ENCODE data around the gene RBBP9.
"Not testable (repeated sequence)": the region's sequence is repeated elsewhere in the genome, so short reads cannot be mapped to it uniquely, and the experiment has no call there.

RBBP9 gene

GRCh38 chr20:18496740-18497592, at the start of gene RBBP9:
Gene RBBP9, minus strand, starts transcription at chr20:18497225. Its CDS starts 58 bp downstream, at chr20:18497167.
- DNase-seq, result peak; percentile 93

GRCh38 chr20:18545566-18545965, 48.5 kb upstream of the RBBP9 start:
- no peak for DNase-seq

- no peak for DNase-seq
Observed at GRCh38 chr20:18543932-18544331, 46.9 kb upstream of the RBBP9 start.

GRCh38 chr20:18543216-18543615, 46.2 kb upstream of the RBBP9 start:
- DNase-seq, result no peak

GRCh38 chr20:18541741-18542140, 44.7 kb upstream of the RBBP9 start:
- DNase-seq, result no peak

GRCh38 chr20:18537651-18538050, 40.6 kb upstream of the RBBP9 start:
- DNase-seq, result no peak

- DNase-seq, result no peak
Observed at GRCh38 chr20:18533978-18534644, 37.1 kb upstream of the RBBP9 start.

GRCh38 chr20:18533491-18533890, 36.5 kb upstream of the RBBP9 start:
- no peak for DNase-seq

- DNase-seq, result no peak
Observed at GRCh38 chr20:18532626-18533025, 35.6 kb upstream of the RBBP9 start.

GRCh38 chr20:18529041-18529440, 32.0 kb upstream of the RBBP9 start:
- DNase-seq, result no peak

- no peak for DNase-seq
Observed at GRCh38 chr20:18527836-18528235, 30.8 kb upstream of the RBBP9 start.

- DNase-seq, result no peak
Observed at GRCh38 chr20:18527339-18527738, 30.3 kb upstream of the RBBP9 start.

GRCh38 chr20:18526761-18527160, 29.7 kb upstream of the RBBP9 start:
- DNase-seq, result not testable (repeated sequence)

GRCh38 chr20:18524646-18525045, 27.6 kb upstream of the RBBP9 start:
- no peak for DNase-seq

GRCh38 chr20:18523066-18523465, 26.0 kb upstream of the RBBP9 start:
- DNase-seq, result no peak

GRCh38 chr20:18522066-18522465, 25.0 kb upstream of the RBBP9 start:
- DNase-seq, result not testable (repeated sequence)

GRCh38 chr20:18515973-18516372, 18.9 kb upstream of the RBBP9 start:
- DNase-seq, result no peak

GRCh38 chr20:18514127-18514526, 17.1 kb upstream of the RBBP9 start:
- DNase-seq, result no peak

GRCh38 chr20:18513208-18513607, 16.2 kb upstream of the RBBP9 start:
- DNase-seq, result no peak

GRCh38 chr20:18511571-18511970, 14.5 kb upstream of the RBBP9 start:
- DNase-seq, result no peak

GRCh38 chr20:18507218-18508191, 10.5 kb upstream of the RBBP9 start, which contains the start of gene SEC23B:
Gene SEC23B, plus strand, starts transcription at chr20:18507940. Its CDS starts 2,896 bp downstream, at chr20:18510836.
- DNase-seq, result peak; percentile 96

- DNase-seq, result no peak
Observed at GRCh38 chr20:18506744-18507143, 9.7 kb upstream of the RBBP9 start.
